ENCODE measurements around the gene HOXC5. TPM values are rescaled to one million over a fixed set of nuclear protein-coding genes. Genes with fewer than 3 reads are reported as not detected.

The HOXC5 gene
- total and polyA plus RNA-seq, 2 donors (not counting 1 experiment from before 2014, with no cell fraction given), result not detected

DNA sequence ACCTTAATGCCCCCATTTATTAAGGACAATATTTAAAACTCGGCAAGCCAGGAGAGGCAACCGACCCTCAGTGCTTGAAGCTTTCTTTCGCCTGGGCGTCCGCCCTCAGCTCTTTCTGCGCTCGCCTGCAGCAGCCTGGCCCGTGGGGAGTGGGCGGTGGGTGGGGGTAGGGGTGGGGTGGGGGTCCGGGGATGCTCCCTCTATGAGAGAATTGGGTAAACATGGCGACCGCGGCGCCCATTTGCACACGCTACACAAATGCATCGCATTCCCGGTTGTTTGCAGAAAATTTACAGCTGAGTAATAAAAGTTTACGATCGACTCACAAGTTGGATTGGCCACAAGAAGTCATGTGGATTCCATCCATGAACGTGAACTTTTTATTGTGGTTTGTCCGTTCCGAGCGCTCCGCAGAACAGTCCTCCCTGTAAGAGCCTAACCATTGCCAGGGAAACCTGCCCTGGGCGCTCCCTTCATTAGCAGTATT lies 16.3 kb upstream of the HOXC5 start:
- H3K27ac Mint-ChIP-seq, result no peak overlapping the region
- H3K9ac ChIP-seq (ENCODE audit: low read length), result no peak overlapping the region

More for the DNA sequence above, 16.3 kb upstream of the HOXC5 start:
- Histone ChIP-seq H4K20me1 (ENCODE audit: control insufficient read depth, insufficient read depth, low read length, poor library complexity, severe bottlenecking) (no peaks in the 10 kb centered on the region), H3K9me3 (ENCODE audit: control extremely low read depth in 1 of 3, control insufficient read depth in 2 of 3, insufficient read depth in 1 of 3, low read length in 2 of 3) (peaks cover 0 to 45% (median 6%) of the 10 kb centered on the region in 3 donors), H3K36me3 (replicated peaks in 1 of 2; ENCODE audit: control extremely low read depth in 1 of 2, control insufficient read depth in 1 of 2, extremely low read depth in 1 of 2, insufficient read depth in 2 of 2, low read length in 1 of 2) (no peaks in the 10 kb centered on the region), H3K4me1 (ENCODE audit: control insufficient read depth in 2 of 2, insufficient read depth in 2 of 2, low read length in 2 of 2) (peaks cover 25 to 46% of the 10 kb centered on the region in 2 donors), H3K27me3 (replicated peaks in 1 of 4; ENCODE audit: control extremely low read depth in 1 of 4, control insufficient read depth in 3 of 4, insufficient read depth in 4 of 4, low read length in 3 of 4) (peaks cover 0 to 90% (median 71%) of the 10 kb centered on the region in 4 experiments), H3K4me3 (ENCODE audit: control extremely low read depth in 1 of 5, extremely low read depth in 1 of 5, insufficient read depth in 1 of 5, low read depth in 2 of 5, low read length in 4 of 5) (no peak overlapping the region), H3K79me2 (ENCODE audit: control insufficient read depth, insufficient read depth, low read length) (no peaks in the 10 kb centered on the region), H3K27ac (ENCODE audit: low read length in 2 of 2) (no peak overlapping the region), H2AFZ (ENCODE audit: insufficient read depth, low read depth, low read length, poor library complexity, severe bottlenecking) (no peak overlapping the region), H3K4me2 (replicated peaks; ENCODE audit: low read depth, low read length, poor library complexity, severe bottlenecking) (no peak overlapping the region)
- peaks cover 65% of the 10 kb centered on the region for H3K27me3 Mint-ChIP-seq
- peaks cover 23% of the 10 kb centered on the region for H3K4me1 Mint-ChIP-seq
- TF ChIP-seq EZH2 (IDR thresholded peaks at IDR 0.05; ENCODE audit: borderline replicate concordance, insufficient read depth, low read depth, low read length, poor library complexity, severe bottlenecking), result no peak
- TF ChIP-seq, protein P1, sequence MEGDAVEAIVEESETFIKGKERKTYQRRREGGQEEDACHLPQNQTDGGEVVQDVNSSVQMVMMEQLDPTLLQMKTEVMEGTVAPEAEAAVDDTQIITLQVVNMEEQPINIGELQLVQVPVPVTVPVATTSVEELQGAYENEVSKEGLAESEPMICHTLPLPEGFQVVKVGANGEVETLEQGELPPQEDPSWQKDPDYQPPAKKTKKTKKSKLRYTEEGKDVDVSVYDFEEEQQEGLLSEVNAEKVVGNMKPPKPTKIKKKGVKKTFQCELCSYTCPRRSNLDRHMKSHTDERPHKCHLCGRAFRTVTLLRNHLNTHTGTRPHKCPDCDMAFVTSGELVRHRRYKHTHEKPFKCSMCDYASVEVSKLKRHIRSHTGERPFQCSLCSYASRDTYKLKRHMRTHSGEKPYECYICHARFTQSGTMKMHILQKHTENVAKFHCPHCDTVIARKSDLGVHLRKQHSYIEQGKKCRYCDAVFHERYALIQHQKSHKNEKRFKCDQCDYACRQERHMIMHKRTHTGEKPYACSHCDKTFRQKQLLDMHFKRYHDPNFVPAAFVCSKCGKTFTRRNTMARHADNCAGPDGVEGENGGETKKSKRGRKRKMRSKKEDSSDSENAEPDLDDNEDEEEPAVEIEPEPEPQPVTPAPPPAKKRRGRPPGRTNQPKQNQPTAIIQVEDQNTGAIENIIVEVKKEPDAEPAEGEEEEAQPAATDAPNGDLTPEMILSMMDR (IDR thresholded peaks at IDR 0.05), result no peak
- 6% methylated on average over 8 of the region's 25 CpGs for WGBS (ENCODE audit: insufficient coverage)
- DNase-seq (no peak), ATAC-seq (ENCODE audit: low read depth) (no peak)
- intact Hi-C loops (cut with micrococcal nuclease), result no loop called here
- H3K9me3 Mint-ChIP-seq (ENCODE audit: insufficient read depth), result no peaks in the 10 kb centered on the region
- ChIA-PET POLR2A (interaction anchor here (1.5 kb wide), 1 partner anchor 36 kb away, joined by 3 read pairs; no protein-coding TSS in a partner anchor), CTCF (interaction anchor here (1.2 to 3.9 kb wide), 6 partner anchors 11 to 184 kb away, joined by 3 to 31 read pairs (median 8); partner anchors contain the start of genes HOXC5 and HOXC6)
- no peak overlapping the region for H3K4me3 Mint-ChIP-seq
